GM18508 (cell line): ENCODE results near the gene GNAZ.
"Not testable (repeated sequence)": the region's sequence is repeated elsewhere in the genome, so short reads cannot be mapped to it uniquely, and the experiment has no call there.

ENCODE experiments used
- ATAC-seq: cut with Tn5 transposase; IDR thresholded peaks from one replicate; pipeline ENCODE4 v1.9.1; 2021; ENCODE audit warnings: moderate number of reproducible peaks; ENCODE audit not compliant: insufficient read depth, unreplicated experiment

Gene GNAZ

DNA sequence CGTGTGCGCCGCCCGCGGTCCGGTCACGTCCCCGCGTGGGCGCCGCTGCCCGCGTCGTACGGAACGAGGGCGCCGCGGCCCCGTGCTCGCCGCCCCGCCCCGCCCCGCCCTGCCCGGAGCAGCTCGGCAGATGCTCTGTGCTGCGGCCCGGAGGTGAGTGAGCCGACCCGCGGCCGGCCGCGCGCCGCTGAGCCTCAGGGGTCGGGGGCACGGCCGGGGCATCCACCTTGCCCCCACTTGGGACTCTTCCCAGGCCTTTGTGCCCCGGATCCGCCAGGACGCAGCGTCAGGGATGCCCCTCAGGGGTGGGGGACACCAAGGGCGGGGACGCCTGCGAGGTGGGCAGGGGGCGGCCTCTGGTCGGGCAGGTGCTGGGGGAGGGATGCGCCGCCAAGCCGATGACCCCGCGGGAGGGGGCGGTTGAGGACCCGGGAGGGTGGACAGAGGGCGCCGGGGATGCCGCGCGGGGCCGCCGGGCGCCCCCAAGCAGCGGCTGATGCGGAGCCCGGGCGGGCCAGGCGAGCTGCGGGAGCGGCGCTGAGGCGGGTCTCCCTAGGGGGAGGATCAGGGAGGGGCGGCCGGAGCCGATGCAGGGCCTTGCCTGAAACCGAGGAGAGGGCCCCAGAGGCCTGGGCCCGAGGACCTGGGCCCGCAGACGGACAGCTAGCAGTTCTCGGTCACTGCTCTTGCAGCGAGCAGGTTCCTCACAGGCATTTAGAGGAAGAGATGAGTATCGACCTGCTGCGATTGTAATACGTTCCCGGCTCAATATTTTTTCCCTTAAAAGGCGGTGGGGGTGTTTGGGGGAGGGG is at the start of gene GNAZ:
TSS of gene GNAZ (plus strand) at position 102 of the 812 bp plus-strand sequence. CDS start 25,177 bp downstream, outside the sequence.
- no peak for ATAC-seq

DNA sequence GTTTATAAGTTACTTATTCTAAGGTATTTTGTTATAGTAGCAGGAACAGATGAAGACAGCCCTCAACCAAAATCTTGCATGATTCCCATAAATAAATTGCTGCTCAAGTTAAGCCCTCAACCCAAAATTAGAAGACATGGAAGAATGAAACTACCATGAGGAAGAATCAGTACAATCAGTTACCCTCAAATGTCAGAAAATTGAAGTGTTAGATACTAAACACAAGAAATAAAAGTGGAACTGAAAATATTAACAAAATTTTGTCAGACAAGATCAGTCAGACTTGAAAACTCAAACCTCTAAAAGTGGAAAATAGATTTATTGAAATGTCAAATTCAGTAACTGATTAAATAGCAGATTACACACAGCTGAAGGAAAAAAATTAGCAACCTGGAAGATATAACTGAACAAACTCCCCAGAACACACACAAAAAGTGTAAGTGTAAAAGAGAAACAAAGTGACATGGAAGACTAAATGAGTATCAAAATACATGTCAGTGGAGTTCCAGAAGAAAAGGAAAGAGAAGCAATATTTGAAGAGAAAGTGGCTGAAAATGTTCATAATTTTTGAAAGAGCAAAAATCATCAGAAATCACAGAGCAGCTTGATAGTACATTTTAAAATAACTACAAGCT is 49.5 kb upstream of the GNAZ start:
- no peak for ATAC-seq

DNA sequence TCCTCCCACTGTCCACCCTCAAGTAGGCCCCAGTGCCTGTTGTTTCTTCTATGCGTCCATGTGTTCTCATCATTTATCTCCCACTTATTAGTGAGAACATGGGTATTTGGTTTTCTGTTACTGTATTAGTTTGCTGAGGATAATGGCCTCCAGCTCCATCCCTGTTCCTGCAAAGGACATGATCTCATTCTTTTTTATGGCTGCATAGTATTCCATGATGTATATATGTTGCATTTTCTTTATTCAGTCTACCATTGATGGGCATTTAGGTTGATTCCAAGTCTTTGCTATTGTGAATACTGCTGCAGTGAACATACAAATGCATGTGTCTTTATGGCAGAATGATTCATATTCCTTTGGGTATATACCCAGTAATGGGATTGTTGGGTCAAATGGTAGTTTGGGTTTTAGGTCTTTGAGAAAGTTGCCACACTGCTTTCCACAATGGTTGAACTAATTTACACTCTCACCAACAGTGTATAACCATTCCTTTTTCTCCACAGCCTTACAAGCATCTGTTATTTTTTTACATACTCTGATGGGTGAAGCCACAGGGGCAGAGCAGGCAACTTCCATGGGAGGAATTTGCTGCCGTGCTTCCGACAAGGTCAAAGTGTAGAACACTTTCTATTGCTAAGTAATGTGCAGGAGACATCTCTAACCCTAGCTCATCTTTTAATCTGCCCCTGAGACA is 48.5 kb upstream of the GNAZ start:
- not testable (repeated sequence) for ATAC-seq

DNA sequence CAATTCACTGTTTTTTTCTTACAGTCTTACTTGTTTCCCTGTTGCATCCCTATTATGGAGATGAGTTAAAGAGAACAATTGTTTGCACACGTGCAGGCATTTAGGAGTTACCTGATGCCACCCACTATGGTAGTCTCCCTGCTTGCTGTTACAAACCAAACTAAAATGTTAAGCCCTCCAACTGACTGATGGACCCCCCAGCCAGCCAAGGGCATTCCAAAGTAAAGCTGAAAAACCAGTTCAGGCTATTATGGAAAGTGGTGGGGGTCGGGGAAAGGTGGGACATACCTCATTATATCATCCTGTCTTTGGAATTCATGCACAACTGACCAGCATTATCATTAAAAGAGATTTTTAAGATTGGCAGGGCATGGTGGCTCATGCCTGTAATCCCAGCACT is 47.0 kb upstream of the GNAZ start:
- no peak for ATAC-seq

DNA sequence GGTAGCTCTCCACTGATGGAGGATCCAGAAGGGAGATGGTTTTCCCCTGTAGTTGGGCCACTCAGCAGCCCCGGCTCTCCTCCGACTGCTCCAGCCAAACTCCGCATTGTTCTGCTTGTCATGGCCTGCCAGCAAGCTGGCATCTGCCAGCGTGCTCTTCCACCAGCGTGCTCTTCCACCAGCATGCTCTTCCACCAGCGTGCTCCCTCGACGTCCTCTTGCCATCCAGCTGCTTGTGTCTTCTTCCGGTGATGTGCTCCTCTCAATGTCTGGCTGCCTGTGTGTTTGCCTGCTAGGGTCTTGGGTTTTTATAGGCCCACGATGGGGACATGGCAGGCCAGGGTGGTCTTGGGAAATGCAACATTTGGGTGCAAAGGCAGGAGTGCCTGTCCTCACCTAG is 43.5 kb upstream of the GNAZ start:
- no peak for ATAC-seq

DNA sequence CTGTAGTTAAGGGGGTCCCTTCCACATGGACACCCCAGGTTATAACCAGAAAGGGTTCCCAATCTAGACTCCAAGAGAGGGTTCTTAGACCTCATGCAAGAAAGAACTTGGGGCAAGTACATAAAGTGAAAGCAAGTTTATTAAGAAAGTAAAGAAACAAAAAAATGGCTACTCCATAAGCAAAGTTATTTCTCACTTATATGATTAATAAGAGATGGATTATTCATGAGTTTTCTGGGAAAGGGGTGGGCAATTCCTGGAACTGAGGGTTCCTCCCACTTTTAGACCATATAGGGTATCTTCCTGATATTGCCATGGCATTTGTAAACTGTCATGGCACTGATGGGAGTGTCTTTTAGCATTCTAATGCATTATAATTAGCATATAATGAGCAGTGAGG is 42.5 kb upstream of the GNAZ start:
- not testable (repeated sequence) for ATAC-seq

DNA sequence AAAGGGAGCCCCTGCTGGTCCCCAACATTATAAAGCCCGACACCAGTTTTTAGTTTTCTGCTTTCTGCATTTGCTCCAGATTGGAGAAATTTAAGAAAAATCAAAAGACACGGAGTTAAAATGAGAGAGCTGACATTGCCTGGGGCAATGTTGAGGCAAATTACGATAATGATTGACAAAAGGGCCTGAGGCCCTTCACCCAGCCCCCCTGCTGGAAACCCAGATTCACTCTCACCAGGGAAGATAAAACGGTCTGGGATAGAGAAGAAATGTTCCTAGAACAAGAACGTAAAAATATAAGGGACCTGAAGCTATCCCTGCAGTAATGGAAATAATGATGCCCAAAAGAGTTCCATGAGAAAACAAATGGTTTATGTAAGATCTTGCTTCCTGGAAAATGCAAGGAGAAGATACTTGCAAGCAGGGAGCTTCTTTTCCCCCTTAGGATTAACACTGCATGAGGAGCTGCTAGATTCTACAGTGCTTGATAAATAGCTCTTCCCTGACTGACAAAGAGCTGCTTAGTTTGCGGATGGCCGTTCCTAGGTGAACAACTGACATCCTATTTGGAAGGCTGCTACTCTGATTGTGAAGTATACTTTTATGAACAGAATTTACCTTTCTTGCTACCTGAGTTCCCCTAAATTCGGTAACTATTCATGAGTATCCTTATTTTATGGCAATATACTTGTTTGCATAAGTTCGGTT is 40.6 kb upstream of the GNAZ start:
- ATAC-seq = no peak

DNA sequence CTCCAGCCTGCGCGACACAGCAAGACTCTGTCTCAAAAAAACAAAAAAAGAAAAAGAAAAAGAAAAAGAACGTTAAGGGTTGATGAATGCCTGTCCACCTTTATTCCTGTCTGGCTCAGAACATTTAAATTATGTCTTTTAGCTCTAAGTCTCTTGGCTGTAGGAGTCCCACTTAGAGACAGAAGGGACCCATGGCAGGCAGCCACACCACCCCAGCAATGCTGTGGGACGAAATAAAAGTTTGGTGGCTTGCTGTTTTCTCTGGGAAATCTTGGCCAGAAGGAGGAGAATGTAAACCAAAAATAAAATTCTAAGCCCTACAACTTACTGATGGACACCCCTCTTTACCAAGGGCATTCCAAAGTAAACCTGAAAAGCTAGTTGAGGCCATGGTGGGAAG is 38.9 kb upstream of the GNAZ start:
- no peak for ATAC-seq

DNA sequence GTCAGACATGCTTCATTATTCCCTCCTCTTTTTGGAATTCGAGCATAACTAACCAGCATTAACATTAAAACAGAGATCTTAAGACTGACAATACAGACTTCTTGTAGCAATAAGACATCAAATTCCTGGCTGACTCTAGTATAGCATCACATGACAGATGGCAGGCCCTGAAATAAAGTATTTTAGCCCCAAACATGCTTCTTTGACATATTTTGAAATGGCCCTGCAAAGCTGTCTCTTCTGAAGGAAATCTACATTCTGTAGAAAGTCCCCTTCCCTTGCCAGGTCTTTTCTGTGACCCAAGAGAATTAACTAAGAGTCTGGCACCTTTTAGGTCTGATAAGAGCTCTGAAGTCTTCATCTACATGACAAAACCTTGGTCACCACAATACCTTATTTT is 38.5 kb upstream of the GNAZ start:
- no peak for ATAC-seq

DNA sequence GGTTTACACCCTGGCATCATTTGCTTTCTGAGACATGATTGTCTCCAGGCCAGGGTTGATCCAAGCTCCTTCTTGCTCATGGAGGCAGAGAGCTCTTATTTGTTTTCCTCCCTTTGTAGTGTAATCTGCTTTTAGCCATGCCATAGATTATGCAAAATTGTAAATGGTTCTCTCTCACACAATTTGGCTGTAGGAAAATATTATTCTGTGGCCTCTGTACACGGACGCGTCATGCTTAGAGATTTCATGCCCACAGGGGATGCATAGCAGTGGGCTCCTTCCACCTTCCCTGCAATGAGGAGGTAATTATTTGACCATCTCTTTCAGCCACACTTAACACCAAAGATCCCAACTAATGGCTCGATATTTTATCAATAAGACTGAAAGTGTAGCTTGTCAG is 37.7 kb upstream of the GNAZ start:
- no peak for ATAC-seq

DNA sequence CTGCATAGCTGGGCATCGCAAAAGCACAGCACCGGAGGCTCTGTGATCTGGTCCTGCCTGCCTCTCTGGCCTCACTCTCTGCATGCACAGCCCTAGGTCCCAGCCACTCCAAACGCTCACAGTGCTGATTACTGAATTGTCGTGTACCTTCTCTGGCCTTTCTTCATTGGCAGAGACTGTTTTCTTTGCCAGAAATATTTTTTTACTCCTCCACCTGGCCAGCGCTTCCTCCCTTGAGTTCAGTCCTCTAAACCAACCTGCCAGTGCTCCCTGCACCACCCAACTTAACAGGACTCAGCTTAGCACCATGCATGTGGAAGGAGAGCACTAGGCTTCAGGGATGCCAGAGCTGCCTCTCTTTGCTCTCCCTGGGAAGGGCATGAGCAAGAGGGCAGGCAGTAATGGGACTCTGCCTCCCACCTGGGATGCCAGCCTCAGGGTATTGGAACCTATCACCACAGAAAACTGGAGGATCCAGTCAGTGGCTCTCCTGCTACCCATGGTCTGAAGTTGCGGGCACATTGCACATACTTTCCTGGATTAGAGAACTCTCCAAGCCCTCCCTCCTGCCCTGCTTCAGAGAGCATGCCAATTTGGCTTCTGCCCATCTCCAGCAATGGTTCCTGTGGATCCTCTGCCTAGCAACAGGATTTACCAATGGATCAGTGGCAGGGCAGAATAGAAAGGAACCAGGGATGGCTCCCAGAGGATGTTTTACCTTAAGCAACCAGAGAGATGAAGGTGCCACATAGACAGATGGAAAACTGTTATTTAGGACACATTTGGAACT is 37.0 kb upstream of the GNAZ start:
- no peak for ATAC-seq

DNA sequence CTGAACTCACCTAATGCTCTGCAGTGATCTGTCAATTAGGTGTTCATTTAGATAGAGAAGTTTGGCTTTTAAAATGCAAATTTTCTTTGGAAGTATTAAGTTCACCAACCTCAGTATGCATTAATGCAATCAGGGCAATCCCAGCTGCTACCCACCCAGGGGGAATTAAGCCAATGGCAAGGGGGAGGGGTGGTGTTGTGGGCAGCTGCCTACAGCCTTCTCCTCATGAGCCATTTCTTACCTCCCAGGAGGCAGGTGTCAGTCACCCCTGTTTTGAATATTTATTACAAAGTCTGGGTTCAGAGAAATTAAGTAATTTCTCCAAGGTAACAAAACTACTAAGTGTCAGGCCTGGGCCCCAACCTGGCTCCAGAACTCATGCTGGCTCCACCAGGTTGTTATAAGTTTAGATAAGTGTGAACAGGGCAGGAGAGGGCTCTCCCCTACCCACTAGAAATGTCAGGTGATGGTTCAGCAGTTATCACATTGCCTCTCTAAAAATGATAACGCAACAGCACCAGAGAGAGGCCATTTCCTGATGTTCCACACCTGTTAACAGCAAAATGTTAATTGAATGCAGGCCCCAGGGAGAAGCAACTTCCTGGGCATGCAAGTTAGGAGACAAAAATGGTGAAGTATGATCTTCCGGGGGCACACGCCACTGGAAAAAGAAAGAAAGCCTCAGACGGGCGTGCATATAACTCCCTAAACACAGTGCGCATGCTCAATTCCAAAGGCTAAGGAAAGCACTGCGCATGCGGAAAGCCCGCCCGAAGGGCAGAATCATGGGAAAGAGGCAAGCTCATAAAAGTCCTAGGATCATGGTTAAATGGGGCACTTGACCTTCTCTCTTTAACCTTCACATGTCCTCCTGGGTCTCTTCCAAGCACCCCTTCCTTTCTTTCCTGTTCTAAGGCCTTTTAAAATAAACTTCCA is 35.4 kb upstream of the GNAZ start:
- no peak for ATAC-seq

DNA sequence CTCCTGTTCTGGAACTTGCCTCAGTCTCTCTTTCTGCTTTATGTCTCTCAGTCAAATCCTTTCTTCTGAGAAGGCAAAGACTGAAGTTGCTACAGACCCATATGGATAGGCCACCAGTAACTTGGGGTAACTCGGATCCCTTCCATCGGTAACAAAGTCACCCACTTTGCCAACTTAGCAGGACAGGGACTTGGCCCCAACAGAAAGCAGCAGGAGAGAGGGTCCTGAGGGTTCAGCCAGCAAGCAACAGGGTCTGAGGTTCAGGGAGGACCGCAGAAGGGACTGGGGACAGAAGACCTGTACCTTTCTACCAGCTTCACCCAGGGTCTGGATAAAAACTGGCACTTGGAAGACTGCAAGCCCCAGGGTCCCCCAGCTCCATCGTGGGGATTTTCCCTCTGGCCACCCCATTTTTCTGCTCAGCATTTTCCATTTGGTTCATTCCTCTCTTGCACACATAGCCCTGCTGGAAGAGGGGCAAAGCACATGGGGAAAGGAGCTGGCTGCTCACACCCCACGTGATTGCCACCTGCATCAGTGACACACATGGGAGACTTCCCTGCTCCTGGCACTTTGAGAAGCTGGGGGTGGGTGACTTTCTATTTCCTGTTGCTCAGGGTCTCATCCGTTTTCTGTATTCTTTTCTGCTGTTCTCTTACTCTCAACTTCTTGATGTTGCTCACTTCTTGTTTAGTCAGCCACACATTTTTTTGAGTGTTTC is 34.6 kb upstream of the GNAZ start:
- ATAC-seq = no peak

DNA sequence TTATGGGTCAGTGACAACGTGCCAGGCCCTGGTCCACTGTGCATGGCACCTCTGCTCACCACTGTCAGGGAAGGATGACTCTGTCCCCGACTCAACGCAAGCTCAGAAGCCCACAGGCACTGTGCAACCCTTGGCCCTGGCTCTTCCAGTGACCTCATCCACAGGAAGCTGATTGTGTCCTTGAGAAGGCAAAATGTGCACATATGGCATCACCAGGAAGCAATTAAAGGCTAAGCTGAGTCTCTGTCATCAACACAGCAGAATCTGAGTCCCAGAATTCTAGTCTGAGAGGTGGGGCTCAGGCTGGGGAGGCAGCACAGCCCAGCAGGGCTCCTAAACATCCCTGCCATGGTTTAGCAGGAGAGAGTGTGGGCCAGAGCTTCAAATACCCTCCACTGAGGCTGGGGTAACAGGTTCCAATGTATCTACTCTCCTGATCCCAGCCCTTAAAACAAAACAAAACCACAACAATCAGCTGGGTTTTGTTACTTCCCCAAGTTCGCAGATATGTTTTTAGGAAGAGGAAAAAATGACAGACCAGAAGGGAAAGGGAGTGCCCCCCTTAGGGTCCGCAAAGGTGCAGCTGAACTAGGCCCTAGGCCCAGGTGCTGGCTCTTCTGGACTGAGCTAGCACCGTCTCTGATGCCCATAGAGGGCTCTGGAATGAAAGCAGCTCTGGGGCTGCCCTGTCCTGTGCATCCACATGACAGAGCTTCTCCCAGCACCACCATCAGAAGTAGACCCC is 33.5 kb upstream of the GNAZ start:
- no peak for ATAC-seq

DNA sequence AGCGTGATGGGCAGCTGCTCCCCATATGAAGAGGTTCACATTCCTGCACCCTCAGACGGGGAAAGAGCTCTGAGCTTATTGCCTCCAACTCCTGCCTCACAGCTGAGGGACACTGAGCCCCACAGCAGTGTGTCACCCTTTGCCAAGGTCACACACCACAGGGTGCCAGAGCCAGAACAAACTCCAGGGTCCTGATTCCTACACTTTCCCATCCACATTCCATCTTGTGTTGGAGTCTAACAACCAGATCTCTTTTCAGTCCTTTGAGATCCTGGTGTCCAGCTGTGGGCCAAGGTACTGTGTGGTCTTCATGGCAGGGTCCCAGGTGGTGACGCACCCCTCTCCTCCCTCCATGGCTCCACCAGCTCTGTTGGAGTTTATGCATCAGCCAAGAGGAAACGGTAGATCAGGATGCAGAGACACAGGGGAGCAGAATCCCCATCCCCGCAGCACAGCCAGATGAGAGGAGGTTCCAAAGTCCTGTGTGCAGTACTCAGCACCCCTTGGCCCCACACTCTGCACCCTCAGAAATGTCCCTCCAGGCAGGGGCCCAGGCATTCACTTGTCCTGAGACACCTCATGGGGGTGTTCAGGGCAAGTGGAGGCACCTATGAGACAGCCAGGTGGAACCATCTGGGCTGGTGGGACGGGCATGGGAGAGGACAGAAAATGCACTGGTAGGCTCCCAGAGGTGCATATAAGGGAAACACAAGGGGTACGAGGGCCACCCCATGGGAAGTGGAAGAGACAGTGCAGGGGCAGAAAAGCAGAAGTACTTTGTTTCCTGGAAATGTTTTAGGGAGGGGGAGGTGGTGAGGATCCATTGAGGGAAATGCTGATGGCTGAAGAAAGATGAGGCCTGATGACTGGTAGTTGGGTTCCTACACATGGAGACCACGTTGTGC is 32.6 kb upstream of the GNAZ start:
- ATAC-seq = no peak

DNA sequence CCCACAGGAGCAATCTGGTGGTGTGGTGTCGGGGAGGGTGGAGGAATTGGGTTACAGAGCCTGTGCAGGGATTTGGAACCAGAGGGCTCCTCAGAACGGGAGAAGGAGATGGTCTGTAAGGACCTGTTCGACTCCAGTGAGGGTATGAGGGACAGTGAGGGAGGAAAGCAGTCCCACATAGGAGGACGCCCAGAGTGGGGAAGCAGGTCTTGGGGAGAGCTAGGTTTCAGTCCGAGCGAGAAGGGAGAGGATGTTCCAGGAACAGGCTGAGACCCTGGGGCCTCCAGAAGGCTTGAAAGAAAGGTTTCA is 32.0 kb upstream of the GNAZ start:
- no peak for ATAC-seq

DNA sequence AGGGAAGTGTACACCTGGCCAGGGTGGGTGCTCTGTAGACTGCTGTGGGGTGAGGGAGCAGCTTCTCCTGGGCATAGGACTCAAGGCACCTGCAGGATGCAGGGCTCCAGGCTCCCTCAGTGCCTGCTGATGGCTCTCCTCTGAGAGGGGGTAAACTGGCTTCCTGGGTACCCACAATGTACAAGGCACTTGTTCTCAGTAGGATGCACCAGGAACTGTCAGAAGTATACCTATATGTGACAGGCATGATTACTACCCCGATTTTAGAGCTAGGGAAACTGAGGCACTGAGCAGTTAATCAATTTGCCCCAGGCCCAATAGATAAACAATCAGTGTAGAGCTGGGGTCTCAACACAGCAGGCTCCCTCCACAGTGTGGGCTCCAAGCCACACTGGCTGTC is 31.4 kb upstream of the GNAZ start:
- no peak for ATAC-seq
